ENCODE data around the gene NADK2. TPM values are rescaled to one million over a fixed set of nuclear protein-coding genes. Genes with fewer than 3 reads are reported as not detected.

The NADK2 gene
- total and polyA plus RNA-seq, 12 donors = 9.8 to 53.5 (median 37.7) TPM

DNA sequence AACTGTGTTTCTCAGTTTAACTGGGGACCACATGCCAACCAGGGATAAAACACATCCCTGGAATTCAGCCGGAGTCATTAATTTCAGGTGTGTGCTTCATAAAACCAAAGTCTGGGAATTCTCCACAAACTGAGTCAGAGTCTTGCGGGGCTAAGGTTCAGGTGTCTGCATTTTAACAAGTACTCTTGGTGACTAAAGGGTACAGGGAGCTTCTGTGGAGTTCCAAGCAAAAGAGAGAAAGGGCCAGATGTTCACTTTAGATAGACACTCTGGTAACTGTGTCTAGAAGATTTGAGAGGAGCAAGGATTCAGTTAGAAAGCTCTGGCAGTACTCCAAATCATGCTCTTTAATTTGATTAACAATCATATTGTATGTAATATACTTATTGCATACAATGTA is 4.0 kb downstream of the NADK2 start:
- ATAC-seq = no peak
- DNase-seq = no peak
- no peak for TF ChIP-seq CTCF (IDR thresholded peaks at IDR 0.05)
- no peaks in the 10 kb centered on the region for H3K9me3 ChIP-seq
- H3K27ac ChIP-seq = no peak overlapping the region
- intact Hi-C loops (cut with DNase I) = no loop called here
- no peaks in the 10 kb centered on the region for H3K27me3 ChIP-seq
- peaks cover 0 to 52% (median 40%) of the 10 kb centered on the region in 9 donors for H3K4me1 ChIP-seq
- H3K4me3 ChIP-seq = no peak overlapping the region
- WGBS, 2 donors = 92 to 98% methylated on average over 2 of the region's 2 CpGs
- H3K36me3 ChIP-seq = no peaks in the 10 kb centered on the region

DNA sequence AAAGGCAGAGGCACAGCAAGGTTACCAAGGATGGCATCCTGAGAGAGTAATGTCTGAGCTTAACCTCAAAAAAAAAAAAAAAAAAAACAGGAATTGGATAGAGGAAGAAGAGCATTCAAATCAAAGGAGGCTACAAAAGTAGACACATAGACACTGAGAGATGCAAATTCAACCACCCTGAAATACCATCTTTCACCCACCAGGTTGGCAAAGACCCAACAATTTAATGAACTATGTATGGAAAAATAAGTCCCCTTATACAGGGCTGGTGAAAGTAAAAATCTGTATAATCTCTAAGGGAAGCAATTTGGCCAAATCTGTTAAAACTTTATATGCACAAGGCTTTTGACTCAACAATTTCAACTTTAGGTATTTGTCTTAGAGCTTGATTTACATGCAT is 4.9 kb downstream of the NADK2 start:
- no peaks in the 10 kb centered on the region for H3K27me3 ChIP-seq
- ATAC-seq (no peak), DNase-seq (no peak)
- peaks cover 0 to 47% (median 40%) of the 10 kb centered on the region in 9 donors for H3K4me1 ChIP-seq
- H3K27ac ChIP-seq = no peak overlapping the region
- intact Hi-C loops (cut with DNase I) = no loop called here
- no peaks in the 10 kb centered on the region for H3K9me3 ChIP-seq
- H3K4me3 ChIP-seq = no peak overlapping the region
- no peak for TF ChIP-seq CTCF (IDR thresholded peaks at IDR 0.05)
- H3K36me3 ChIP-seq = no peaks in the 10 kb centered on the region

DNA sequence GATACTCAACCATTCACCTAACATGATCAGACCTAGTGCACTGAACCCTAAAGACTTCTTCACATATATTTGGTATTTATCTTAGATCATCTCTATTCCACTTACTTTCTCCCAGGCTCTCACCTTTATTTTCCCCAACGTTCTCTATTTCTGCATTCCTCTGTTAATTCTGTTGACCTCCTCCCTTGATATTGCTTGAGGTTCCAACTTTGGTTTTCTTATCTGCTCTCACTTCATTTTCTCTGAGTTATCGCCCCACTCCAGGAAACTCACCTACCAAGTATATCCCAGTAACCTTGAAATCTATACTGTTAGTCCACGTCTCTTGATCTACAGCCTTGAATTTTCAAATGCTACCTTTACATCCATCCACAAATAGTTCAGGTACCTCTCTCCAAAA is 9.2 kb downstream of the NADK2 start:
- TF ChIP-seq CTCF (IDR thresholded peaks at IDR 0.05) = no peak
- no peaks in the 10 kb centered on the region for H3K9me3 ChIP-seq
- ATAC-seq (no peak), DNase-seq (no peak)
- intact Hi-C loops (cut with DNase I) = no loop called here
- H3K4me1 ChIP-seq = peaks cover 0 to 27% (median 11%) of the 10 kb centered on the region in 9 donors
- WGBS, 2 donors = 76 to 79% methylated on average over 3 of the region's 3 CpGs
- no peaks in the 10 kb centered on the region for H3K27me3 ChIP-seq
- H3K4me3 ChIP-seq = no peak overlapping the region
- no peaks in the 10 kb centered on the region for H3K36me3 ChIP-seq
- H3K27ac ChIP-seq = no peak overlapping the region

DNA sequence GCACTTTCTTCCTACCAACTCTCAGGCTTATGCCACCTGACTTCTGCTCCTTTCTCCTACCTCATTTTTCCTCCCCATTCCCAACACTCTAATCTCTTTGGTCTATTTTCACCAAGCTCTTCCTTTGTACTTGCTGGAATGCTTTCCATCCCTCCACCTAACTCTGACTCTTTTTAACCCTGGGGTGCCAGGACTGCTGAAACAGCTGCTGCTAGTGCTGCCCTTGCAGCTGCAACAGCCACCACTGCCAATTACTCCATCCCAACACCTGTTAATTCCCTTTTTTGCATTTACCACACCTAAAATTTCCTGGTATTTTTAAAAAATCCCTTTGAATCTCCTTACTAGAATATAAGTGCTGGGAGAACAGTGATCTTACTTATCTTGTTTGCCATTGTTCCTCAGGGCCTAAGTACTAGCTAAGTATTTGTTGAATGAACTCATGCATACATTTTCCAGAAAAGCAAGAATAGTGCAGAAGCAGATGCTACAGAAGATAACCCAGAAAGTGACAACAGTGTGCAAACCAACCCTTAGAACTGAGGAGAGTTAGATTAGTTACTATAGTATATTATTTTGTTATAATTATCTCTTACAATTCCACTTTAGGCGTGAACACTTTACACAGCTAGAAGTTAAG is 11.5 kb downstream of the NADK2 start:
- H3K9me3 ChIP-seq = no peaks in the 10 kb centered on the region
- intact Hi-C loops (cut with DNase I) = no loop called here
- H3K27ac ChIP-seq = no peak overlapping the region
- ATAC-seq (peak in 2 of 8 donors; percentile 14 to 37), DNase-seq (no peak)
- peaks cover 0 to 17% (median 4%) of the 10 kb centered on the region in 9 donors for H3K4me1 ChIP-seq
- H3K4me3 ChIP-seq = no peak overlapping the region
- H3K36me3 ChIP-seq = peaks cover 0 to 16% (median 8%) of the 10 kb centered on the region in 9 donors
- TF ChIP-seq CTCF (IDR thresholded peaks at IDR 0.05) = no peak
- 86 to 98% methylated on average over 1 of the region's 1 CpG for WGBS, 2 donors
- no peaks in the 10 kb centered on the region for H3K27me3 ChIP-seq

Data from heart right ventricle (tissue), 16 donors.